HG03175 (cell line): ENCODE measurements around the gene PKD1.
"Not testable (repeated sequence)": the region's sequence is repeated elsewhere in the genome, so short reads cannot be mapped to it uniquely, and the experiment has no call there.

Experiments used
- ATAC-seq: cut with Tn5 transposase; IDR thresholded peaks from one replicate; pipeline ENCODE4 v1.9.1; 2021; ENCODE audit warnings: mild to moderate bottlenecking, moderate library complexity; ENCODE audit not compliant: unreplicated experiment

Gene PKD1

DNA sequence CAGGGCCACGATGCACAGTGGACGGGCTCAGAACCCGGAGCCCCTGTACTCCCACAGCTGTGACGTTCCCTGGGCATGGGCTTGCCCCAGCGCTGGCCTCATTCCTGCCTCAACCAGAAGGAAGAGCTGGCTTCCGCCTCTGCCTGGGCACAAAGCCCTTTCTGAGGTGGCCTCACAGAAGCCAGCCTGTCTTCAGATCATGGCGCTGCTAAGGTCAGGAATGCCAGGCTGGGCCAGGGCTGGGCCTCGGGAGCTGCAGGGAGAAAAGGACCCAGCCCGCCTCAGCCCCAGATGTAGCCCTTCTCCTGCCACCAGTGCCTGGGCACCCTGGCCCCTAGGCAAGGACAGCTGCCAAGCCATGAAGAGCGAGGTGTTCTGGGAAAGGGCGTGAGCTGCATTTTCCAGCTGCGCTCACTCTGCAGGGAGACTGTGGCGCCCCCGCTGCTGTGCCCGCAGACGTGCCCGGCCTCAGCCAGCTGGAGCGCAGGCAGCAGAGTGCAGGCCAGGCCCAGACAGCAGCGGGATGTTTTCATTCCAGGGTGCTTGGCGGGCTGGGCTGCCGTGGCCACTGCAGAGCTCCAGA lies 9.4 kb downstream of the PKD1 start:
- ATAC-seq, result not testable (repeated sequence)

DNA sequence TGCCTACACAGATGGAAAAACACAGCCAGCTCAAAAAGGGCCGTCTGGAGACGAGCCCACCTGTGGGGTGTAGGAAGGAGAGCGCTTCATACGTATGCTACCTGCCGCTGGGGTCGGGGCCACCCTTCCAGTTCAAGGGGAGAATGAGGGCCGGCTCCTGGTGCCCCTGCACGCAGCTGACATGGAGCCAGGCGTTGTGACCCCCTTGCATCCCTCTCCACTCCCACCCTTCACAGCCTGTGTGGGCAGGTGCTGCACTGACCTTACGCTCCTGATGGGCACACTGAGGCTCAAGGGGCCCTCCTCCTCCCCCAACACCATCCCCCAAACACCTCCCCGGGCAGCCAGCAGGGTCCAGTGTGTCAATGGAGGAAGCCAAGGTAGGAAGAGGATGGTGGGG lies 10.1 kb downstream of the PKD1 start:
- ATAC-seq, result not testable (repeated sequence)

DNA sequence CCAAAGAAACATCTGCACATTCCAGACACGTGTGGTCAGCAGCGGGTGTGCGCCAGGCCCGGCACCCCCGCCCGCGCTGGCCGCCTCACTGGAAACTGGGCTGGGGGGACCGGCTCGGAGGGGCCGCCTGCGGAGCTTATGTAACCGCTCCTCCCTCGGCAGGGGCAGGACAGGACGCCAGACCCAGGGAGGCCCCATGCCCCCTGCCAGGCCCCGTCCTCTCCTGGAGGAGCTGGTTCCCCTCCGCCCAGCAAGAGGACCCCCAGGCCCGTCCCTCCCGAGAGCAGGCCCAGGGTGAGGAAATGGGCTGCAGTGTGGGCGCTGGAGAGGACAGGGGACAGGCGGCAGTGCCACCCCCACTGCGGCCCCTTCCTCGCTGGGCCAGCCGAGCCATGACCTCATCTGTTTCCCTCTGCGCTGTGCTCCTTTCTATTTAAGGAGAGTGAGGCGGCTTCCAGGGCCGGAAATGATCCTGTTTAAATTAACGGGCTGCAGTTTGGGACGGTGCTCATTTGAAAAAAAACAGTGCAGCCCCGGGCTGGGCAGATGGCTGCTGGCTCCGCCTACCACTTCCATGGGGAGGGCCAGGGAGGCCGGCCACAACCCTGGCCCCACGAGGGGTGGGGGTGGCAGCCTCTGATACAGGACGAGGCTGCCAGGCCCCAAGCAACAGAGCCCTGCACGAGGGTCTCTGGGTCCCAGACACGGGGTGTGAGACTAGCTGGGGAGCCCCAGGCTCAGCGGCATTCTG lies 10.8 kb downstream of the PKD1 start:
- ATAC-seq, result not testable (repeated sequence)

DNA sequence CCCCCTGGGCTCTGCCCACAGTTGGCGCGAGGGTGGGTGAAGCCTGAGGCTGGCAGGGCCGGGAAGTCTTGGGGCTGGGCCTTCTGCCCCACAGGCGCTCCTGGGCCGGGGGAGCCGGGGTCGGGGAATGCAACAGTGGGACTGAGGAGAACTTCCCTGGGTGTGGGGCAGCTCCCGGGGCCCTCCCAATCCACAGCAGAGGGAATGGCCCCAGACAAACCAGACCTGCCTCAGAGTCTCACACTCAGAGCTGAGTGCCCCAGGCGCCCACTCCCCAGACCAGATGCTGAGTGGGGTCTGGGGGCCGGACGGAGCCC lies 11.4 kb downstream of the PKD1 start:
- not testable (repeated sequence) for ATAC-seq

DNA sequence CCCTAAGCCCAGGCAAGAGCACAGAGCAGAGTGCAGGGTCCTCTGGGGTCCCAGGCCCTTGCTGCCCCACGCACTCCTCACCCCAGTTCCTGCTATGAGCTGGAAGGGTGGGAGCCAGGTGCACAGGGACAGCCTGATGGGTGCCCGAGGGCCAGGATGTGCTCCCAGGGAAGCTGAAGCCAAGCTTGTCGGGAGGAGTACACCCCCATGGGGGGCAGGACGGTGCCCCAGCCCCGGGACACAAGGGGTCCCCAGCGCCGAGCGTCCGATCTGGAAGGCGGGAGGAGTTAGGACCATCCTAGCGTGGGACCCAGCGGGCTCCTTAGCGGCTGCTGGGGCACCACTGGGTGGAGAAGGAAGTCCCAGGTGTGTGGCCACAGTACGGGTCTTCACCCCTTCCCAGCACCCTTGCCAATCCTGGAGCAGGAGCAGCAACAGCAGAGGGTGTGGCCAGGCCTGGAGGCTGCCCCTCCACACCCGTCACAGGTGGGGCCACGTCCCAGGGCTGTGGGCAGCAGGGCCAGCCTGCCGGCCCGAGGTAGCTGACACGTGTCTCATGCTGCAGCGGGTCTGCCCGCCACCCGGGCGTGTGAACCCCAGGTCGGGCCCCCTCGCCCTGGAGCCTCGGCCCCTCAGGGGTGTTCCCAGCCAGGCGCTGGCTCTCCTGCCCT lies 11.9 kb downstream of the PKD1 start:
- not testable (repeated sequence) for ATAC-seq

DNA sequence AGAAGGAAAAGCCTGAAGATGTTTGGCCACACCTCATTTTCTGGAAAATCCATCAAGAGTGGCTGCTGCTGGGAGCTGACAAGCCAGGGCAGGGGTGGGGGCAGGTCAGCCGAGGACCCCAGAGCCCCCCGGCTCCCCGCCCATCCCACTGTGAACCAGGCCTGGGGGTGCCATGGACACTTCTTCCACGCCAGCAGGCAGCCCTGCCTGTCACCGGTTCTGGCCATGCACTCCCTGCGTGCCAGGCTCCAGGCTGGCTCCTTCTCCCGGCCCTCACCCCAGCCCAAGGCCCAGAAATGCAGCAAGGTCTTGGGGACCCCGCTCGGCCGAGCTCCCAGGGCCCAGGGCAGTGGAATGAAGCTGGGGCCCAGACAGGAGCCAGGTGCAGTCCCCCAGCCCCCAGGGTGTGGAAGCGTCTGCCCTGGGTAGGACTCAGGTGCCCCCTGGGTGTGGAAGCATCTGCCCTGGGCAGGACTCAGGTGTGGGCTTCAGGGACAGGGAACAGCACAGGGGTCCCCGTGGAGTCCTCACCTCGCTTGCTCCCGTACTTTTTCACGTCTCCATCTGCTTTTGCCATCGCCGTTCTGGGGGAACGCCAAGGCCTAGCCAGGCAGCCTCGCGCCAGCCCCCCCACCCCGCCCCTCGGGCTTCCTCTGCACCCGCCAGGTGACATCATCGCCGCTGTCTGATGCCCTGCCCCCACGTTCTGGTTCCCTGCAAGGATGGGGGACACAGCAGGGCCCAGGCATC lies 12.6 kb downstream of the PKD1 start:
- ATAC-seq, result not testable (repeated sequence)

DNA sequence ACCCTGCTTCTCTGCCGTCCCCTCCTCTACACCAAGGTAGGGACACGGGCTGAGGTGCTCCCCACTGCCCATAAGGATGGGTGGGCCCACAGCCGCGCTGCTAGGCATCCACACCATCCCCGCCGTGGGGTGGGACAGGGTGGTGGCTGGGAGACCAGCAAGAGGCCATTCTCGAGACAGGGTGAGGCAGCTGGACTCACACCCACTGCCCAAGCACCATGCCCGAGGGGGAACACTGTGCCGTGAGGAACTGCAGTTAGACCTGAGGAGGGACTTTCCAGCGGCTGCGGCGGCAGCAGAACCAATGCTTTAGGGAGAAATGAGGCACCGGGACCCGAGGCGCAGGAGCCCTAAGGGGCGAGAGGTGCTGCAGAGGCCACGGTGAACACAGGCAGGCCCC lies 13.3 kb downstream of the PKD1 start:
- no peak for ATAC-seq

DNA sequence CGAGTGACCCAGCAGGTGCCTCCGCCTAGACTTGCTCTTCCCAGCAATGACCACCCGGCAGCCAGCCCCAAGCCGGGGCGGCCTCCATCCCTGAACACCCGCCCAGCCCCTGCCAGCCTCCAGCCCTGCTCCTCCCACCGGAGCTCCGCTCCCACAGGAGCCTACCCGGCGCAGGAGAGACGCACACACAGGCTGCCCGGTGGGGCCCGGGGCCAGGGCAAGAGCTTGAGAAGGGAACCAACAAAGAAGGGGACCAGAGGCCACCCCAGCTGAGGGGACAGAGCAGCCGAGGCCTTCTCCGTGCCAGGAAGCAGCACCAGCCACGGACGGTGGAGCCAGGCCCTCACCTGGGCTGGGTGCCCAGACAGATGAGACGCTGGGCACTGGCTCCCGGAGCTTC lies 13.8 kb downstream of the PKD1 start:
- ATAC-seq, result no peak

DNA sequence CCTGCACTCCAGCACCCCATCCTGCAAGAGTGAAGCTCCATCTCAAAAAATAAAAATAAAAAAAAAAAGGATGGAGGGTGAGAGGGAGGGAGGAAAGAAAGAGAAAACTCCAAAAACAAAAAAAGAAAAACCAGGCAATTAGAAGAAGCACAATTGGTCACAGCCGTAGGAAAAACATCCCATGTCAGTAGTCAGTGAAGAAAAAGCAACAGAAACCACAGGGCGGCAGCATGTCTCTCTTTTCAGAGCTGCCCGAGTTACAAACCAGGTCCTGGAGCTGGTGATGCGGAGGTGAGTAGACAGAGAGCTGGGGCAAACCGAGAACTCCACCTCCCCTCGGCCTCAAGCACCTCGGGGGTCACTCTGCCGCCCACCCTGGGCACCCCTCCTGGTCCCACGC lies 14.4 kb downstream of the PKD1 start:
- ATAC-seq, result not testable (repeated sequence)

DNA sequence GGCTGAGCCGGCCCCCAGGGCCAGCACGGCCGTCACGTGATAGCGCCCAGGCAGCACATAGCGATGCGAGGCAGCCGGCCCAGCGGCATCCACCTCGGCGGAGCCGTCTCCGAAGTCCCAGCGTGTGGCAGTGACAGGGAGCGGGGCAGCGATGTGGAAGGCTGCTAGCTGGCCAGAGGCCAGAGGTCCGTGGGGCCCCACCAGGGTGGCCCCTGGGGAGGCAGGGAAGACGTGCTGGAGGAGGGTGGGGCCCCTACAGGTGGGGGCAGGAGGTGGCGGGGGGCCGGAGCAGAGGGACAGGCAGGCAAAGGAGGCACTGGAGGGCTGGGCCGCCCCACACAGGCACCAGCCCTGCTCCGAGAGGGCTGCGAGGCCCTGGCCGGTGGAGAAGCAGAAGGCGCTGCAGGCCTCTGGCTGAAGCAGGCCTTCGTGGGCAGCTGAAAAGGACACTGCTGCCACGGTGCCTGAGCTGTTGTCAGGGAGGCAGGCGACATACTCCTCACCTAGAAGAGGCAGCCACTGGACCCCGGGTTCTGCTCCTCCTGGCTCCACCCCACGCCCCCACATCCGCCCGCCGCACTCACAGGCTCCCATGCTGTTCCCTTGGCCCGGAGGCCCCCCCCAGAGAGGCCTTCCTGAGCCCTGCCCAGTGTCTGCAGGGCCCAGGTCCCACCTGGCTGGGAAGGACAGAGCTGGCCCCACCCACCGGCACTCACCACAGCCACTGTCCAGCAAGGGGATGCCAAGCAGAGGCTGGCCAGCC lies 17.6 kb downstream of the PKD1 start:
- ATAC-seq, result not testable (repeated sequence)

DNA sequence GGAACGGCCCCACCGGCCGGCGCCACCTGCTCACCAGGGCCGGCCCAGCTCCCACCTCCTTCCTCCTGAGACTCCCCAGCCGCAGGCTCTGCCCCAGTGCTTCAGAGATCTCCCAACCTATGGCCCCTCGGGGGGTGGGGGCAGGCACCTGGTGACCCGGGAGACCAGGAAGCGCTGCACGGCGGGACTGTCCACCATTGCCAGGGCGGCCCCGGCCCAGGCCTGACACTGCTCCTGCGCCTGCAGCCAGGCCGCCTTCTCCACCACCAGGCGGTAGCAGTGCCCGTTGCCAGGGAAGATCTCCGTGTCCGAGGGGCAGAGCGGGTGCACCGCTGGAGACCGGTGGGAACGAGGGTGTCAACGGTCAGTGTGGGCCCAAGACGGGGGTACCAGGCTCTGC lies 18.4 kb downstream of the PKD1 start:
- ATAC-seq, result not testable (repeated sequence)

DNA sequence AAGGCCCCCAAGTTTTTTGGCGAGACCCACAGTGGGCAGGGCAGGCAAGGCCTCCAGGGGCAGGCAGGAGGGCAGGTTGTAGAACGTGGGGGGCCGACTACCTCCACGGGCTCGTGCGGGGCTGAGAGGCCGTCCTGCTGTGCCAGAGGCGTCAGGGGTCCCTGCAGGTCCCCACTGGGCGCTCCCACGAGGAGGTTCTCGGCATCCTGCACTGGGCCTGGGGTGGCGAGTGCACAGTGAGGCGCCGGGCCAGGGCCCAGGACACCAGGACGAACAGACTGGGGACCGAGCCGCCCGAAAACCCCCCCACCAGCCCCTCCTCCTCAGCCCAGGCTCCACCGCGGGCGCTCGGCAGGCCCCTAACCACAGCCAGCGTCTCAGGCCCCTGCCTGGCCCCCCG lies 19.3 kb downstream of the PKD1 start:
- ATAC-seq, result not testable (repeated sequence)

DNA sequence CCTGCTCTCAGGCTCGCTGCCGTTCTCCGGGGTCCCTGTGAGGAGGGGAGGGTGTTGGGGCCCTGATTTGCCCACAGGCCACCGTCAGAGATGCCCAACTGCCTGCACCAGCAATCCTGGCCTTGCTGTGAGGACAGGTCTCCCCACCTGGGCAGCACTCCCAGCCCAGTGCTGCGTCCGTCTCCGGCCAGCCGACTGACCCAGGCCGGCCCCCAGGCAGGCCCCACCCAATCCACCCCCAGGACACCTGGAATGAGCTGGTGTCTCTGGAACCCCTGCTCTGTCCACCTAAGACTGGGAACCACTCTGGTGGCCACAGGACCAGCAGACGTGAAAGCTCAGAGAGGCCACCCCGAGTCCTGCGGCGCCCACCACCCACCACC lies 20.1 kb downstream of the PKD1 start:
- ATAC-seq, result no peak

DNA sequence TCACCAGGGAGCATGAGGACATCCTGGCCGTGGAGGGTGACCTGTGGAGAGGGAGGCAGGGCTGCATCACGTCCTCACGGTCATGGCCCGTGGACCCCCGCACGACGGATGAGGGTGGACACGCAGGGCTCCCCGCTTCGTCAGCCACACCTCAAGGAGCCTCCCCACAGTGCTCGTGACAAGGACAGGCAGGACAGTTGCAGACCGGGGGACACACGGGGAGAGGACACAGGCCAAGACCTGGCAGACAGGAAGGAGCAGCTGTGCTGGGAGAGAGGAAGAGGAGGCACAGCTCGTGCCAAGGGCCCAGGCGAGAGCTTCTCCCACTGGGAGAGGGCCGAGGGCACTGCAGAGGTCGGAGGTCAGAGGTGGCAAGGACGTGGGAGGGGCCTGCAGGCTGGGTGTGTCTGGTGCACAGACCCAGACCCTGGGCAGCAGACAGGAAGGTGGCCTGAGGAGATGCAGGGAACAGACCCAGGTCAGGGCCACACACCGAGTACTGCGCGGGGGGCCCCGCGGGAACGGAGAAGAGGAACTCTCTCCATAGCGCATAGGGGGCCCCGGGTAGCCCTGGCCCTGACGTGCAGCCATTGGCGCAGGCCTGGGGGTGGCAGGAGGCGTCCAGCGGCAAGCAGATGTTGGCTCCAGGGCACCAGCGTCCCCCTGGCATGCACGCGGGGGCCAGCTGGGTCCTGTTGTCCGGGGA lies 20.7 kb downstream of the PKD1 start:
- not testable (repeated sequence) for ATAC-seq

DNA sequence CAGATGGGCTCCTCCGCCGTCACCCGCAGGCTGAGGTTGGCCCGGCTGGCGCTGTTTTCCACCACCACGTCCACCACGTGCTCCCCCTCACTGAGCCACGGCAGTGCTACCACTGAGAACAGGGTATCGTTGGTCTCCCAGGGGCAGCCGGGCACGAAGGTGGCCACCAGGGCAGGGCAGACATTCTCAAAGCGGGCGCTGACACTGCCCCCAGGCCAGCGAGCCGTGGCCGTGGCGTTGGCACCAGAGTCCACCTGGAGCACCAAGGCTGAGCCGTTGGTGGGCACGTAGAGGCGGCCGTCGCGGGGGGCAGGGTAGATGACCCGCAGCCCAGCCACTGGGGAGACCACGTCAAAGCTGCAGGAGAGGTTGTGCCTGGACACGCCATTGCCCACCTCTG lies 21.5 kb downstream of the PKD1 start:
- ATAC-seq, result not testable (repeated sequence)

DNA sequence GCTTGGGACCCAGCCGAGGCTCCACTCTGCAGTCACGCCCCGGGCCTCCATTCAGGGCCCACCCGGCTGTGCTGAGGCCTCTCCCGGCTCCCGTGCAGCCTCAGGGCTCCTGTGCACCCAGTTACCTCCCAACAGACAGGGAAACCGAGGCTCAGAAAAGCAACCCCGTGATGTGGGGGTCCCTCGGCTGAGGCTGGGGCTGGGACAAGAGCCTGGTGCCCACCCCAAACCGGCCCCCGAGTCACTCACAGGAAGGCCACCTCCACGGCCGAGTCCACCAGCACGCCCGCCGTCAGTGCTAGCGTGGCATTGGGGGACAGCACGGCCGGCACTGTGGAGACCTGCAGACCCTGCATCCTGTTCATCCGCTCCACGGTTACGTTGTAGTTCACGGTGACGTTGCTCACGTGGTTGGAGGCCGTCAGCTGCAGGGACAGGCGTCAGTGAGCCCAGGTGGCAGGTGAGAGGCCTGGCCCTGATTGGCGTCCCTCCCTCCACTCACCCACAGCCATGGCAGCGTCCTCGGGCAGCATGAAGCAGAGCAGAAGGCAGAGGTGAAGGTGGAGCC lies 23.1 kb downstream of the PKD1 start:
- ATAC-seq, result not testable (repeated sequence)

DNA sequence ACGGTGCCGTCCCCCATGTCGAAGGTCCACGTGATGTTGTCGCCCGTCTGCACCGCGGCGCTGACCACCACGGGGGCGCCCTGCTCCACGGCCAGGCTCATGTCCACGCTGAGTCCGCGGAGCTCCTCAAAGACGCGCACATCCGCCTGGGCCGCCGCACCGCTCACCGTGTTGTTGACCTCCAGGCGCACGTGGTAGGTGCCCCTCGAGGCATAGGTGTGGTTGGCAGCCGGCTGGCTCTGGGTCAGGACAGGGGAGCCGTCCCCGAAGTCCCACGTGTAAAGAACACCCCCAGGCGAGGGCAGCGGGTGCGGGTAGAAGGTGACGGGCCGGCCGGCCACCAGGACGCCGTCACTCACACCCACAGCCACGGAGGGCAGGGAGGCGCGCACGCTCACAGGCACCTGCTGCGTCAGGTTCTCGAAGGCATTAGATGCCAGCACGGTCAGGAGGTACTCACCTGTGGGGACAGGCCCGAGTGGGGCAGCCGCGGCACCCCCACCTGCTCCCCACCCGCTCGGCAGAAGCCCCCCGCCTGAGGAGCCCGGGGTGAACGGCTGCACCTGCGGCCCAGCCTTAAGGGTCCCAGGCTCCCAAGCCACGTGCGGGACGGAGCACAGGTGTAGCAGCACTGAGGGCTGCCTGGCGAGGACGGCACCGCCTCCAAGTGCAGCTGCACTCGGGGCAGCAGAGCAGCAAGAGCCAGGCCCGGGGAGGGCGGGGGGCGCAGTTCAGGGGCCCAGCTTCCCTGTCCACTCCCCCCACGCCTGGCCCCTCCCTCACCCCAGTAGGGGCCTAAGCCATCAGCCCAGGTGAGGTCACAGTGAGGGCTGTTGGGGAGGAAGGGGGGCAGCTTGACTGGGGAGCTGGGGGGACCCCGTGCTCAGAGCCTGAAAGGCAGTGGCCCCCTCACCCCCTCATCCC lies 24.0 kb downstream of the PKD1 start:
- not testable (repeated sequence) for ATAC-seq

DNA sequence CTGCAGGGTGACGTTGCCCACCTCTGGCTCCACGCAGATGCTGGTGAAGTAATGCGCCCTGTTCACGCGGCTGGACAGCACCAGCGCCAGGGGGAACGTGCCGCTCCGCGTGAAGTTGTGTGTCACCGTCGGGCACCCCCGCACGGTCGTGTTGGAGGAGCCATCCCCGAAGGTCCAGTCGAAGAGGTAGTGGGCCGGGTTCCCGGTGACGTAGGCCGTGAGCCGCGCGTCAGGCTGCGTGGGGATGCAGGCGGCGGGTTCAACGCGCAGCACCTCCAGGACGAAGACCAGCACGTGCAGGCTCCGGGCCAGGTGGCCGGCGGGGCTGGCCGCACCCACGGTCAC lies 24.7 kb downstream of the PKD1 start:
- ATAC-seq, result not testable (repeated sequence)
